ENCODE data around the gene PDE6C. TPM values are rescaled to one million over a fixed set of nuclear protein-coding genes. Genes with fewer than 3 reads are reported as not detected.

Gene PDE6C
- total and polyA plus RNA-seq, 4 donors = not detected

GRCh38 chr10:93670372-93670771 is 58.0 kb downstream of the PDE6C start:
- H3K9ac ChIP-seq (ENCODE audit: low read depth in 1 of 2, low read length in 2 of 2) = no peak overlapping the region
- no peak for DNase-seq (ENCODE audit: low spot score)
- H3K27me3 ChIP-seq (ENCODE audit: control insufficient read depth in 4 of 4, insufficient read depth in 4 of 4, low read length in 3 of 4) = no peaks in the 10 kb centered on the region
- TF ChIP-seq SP1 (IDR thresholded peaks at IDR 0.05) = peak; percentile 5
- TF ChIP-seq MAX (IDR thresholded peaks at IDR 0.05) = no peak
- TF ChIP-seq RXRA (IDR thresholded peaks at IDR 0.05) = peak; percentile 9 to 42
- TF ChIP-seq YY1 (IDR thresholded peaks at IDR 0.05) = peak; percentile 36
- no peak for TF ChIP-seq ATF3 (IDR thresholded peaks at IDR 0.05)
- TF ChIP-seq HNF4A (conservative IDR thresholded peaks at IDR 0.05) = peak; percentile 47 to 55
- no peaks in the 10 kb centered on the region for H3K9me3 ChIP-seq (ENCODE audit: control insufficient read depth in 4 of 4, low read length in 3 of 4)
- H3K4me3 ChIP-seq (ENCODE audit: low read depth in 1 of 3, low read length in 3 of 3) = no peak overlapping the region
- H3K27ac ChIP-seq (ENCODE audit: low read depth in 1 of 2, low read length in 2 of 2) = no peak overlapping the region
- peaks cover 0 to 8% (median 4%) of the 10 kb centered on the region in 4 donors for H3K36me3 ChIP-seq (ENCODE audit: control insufficient read depth in 4 of 4, insufficient read depth in 3 of 4, low read depth in 1 of 4, low read length in 3 of 4)
- peaks cover 5 to 61% (median 51%) of the 10 kb centered on the region in 4 donors for H3K4me1 ChIP-seq (ENCODE audit: control insufficient read depth in 4 of 4, insufficient read depth in 4 of 4, low read length in 3 of 4)

- Histone ChIP-seq H3K9ac (ENCODE audit: low read depth in 1 of 2, low read length in 2 of 2) (no peak overlapping the region), H3K4me3 (ENCODE audit: low read depth in 1 of 3, low read length in 3 of 3) (no peak overlapping the region), H3K36me3 (ENCODE audit: control insufficient read depth in 4 of 4, insufficient read depth in 3 of 4, low read depth in 1 of 4, low read length in 3 of 4) (peaks cover 0 to 8% (median 2%) of the 10 kb centered on the region in 4 donors), H3K9me3 (ENCODE audit: control insufficient read depth in 4 of 4, low read length in 3 of 4) (no peaks in the 10 kb centered on the region), H3K27ac (ENCODE audit: low read depth in 1 of 2, low read length in 2 of 2) (peak overlapping the region in 1 of 2 donors; percentile 3), H3K27me3 (ENCODE audit: control insufficient read depth in 4 of 4, insufficient read depth in 4 of 4, low read length in 3 of 4) (no peaks in the 10 kb centered on the region), H3K4me1 (ENCODE audit: control insufficient read depth in 4 of 4, insufficient read depth in 4 of 4, low read length in 3 of 4) (peaks cover 5 to 61% (median 51%) of the 10 kb centered on the region in 4 donors)
- no peak for DNase-seq (ENCODE audit: low spot score)
- 70% methylated on average over 2 of the region's 2 CpGs for WGBS
- TF ChIP-seq YY1 (IDR thresholded peaks at IDR 0.05) (no peak), TAF1 (conservative IDR thresholded peaks at IDR 0.05) (no peak), EGR1 (IDR thresholded peaks at IDR 0.05; ENCODE audit: low read depth in 2 of 2) (no peak), SP1 (IDR thresholded peaks at IDR 0.05) (no peak), FOXA1 (IDR thresholded peaks at IDR 0.05) (no peak), REST (IDR thresholded peaks at IDR 0.05) (no peak), HNF4A (conservative IDR thresholded peaks at IDR 0.05) (no peak), HNF4G (IDR thresholded peaks at IDR 0.05) (no peak), NR2F2 (IDR thresholded peaks at IDR 0.05) (no peak), CTCF (IDR thresholded peaks at IDR 0.05; ENCODE audit: low read depth, low read length, missing input control) (no peak), ATF3 (IDR thresholded peaks at IDR 0.05) (no peak)
Measured at GRCh38 chr10:93671042-93671441, 58.7 kb downstream of the PDE6C start.
